LHCN-M2 (cell line): ENCODE results near the gene TXNRD1. TPM values are rescaled to one million over a fixed set of nuclear protein-coding genes. Genes with fewer than 3 reads are reported as not detected.

Source experiments
- total RNA-seq: library from RNA; depleted of rRNA; stranded (reverse); fragments of >200 nt; gene quantifications from 2 replicates; pipeline ENCODE4 v1.2.3, GENCODE V29; 2014; rRNA removed

TXNRD1 gene
- total RNA-seq, 1 experiment from 2014 or later: 120 TPM

Other genes with a start within 250 kb of the TXNRD1 start
- 16.5 and 18.2 TPM in 2 replicates for gene TDG, start 249.9 kb upstream of the TXNRD1 start, total RNA-seq
- 42.0 and 47.1 TPM in 2 replicates for gene GLT8D2, start 165.6 kb upstream of the TXNRD1 start, total RNA-seq
- gene HCFC2, start 151.2 kb upstream of the TXNRD1 start, total RNA-seq: 23.1 and 23.7 TPM in 2 replicates
- 18.3 and 18.8 TPM in 2 replicates for gene NFYB, start 77.6 kb upstream of the TXNRD1 start, total RNA-seq
- 2.2 and 4.0 TPM in 2 replicates for gene EID3, start 88.0 kb downstream of the TXNRD1 start, total RNA-seq
- 3.4 and 4.6 TPM in 2 replicates for gene CHST11, start 241.2 kb downstream of the TXNRD1 start, total RNA-seq